Stimulated activated CD8-positive, alpha-beta memory T cell treated with anti-CD3 and anti-CD28 coated beads, Interleukin-7, amount 100 ng/mL, for 4 hours (primary cell): ENCODE measurements around the gene TDRD7.
"Not testable (repeated sequence)": the region's sequence is repeated elsewhere in the genome, so short reads cannot be mapped to it uniquely, and the experiment has no call there.

ENCODE experiments used
- DNase-seq, 2 donors: peaks; one replicate each; pipeline ENCODE4 v3.0.0-alpha.2; 2020; ENCODE audit warnings: low read depth in 2 of 2

Gene TDRD7

DNA sequence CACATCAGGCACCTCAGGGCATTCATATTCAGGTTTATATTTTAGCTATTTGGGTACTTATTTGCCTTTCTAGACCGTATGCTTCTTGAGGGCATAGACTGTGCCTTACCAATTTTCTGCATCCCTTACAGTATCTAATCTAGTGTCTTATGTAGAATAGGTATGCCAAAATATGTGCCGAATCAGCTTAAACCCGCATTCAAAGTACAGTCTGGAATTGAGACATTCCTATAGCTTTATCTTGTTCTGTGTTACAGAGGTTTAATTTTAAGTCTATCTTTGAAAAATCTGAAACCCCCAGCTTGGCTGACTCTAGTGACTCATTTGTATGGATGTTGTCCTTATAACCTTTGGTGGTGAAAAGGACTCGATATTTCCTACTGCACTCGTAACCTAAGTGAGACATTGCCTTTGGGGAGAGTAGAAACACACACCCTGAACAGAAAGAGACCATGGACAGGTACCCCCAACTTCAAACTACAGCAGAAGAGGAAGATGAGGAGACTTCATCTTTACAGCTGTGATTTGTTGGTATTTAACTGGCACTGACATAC is 62.6 kb downstream of the TDRD7 start:
- no peak for DNase-seq

- DNase-seq, result no peak
These were observed 63.2 kb downstream of the TDRD7 start for GRCh38 chr9:97475059-97475458.

- no peak for DNase-seq
These were observed 66.5 kb downstream of the TDRD7 start for GRCh38 chr9:97478301-97478981.

GRCh38 chr9:97479496-97480159 is 67.7 kb downstream of the TDRD7 start:
- DNase-seq, result no peak

GRCh38 chr9:97480174-97480573 is 68.3 kb downstream of the TDRD7 start:
- no peak for DNase-seq

DNA sequence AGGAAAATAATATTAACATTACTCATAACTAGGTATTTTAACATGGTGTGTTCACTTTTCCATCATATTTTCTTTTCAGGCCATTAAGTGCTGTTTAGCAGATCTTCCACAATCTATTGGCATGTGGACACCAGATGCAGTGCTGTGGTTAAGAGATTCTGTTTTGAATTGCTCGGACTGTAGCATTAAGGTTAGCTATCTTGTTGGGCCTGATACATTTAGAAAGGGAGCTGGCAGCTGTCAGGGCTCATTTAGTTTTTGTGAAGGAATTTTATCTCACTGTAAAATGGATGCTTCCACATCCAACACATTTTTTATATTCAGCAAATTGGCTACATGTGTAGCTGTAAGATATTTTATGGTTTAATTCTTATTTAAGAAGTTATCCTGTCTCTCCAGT is 68.9 kb downstream of the TDRD7 start:
- no peak for DNase-seq

DNA sequence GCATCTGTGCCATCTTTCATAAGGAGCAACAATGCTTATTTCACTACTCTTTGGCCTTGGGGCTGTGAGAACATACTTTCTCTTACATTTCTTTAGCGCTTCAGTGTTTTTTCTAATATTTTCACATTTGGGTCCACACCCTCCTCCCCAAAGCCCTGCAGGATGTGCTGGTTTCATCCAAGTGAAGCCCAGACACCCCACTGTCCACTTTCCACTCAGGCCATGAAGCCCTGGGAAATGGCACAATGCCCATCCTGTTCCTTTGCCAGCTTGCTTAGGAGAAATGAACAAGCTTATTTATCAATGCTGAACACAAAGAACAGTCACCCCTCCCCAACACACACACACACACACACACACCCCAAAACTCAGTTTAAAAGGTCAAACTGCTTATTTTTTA is 72.2 kb downstream of the TDRD7 start:
- DNase-seq, result no peak

GRCh38 chr9:97487107-97487506 is 75.2 kb downstream of the TDRD7 start:
- DNase-seq, result no peak

DNA sequence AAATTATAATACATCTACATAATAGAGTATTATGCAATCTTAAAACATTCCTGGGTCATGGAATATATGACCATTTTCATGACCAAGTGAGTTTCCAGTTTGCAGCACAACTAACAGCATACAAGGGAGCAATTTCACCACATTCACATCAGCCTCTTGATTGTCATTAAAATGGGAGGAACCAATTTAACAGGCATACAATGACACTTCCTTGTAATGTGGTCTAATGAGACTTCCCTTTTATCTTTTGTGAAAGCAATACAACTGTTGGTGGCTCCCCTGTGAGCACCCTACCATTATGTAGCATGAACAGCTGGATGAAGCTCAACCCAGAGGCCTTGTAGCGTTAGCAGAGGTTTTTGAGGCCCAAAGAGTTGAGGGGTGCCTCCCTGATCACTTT is 76.0 kb downstream of the TDRD7 start:
- DNase-seq, result no peak

GRCh38 chr9:97491216-97491999 is 79.5 kb downstream of the TDRD7 start:
- no peak for DNase-seq

DNA sequence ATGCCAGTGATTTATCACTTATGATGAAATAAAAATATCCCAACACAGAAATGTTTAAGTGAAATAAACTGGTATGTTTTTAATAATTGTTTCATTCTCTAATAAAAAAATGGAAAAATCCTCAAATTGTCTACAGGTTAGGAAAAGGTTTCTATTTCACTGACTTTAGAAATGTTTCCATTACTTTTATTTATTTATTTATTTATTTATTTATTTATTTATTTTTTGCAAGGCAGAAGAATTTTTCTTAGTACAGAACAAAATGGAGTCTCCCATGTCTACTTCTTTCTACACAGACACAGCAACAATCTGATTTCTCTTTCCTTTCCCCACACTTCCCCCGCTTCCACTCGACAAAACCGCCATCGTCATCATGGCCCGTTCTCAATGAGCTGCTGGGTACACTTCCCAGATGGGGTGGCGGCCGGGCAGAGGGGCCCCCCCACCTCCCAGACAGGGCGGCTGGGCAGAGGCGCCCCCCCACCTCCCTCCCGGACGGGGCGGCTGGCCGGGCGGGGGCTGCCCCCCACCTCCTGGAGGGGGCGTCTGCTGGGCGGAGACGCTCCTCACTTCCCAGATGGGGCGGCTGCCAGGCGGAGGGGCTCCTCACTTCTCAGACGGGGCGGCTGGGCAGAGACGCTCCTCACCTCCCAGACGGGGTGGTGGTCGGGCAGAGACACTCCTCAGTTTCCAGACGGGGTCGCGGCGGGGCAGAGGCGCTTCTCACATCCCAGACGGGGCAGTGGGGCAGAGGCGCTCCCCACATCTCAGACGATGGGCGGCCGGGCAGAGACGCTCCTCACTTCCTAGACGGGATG is 85.9 kb downstream of the TDRD7 start:
- not testable (repeated sequence) for DNase-seq

DNA sequence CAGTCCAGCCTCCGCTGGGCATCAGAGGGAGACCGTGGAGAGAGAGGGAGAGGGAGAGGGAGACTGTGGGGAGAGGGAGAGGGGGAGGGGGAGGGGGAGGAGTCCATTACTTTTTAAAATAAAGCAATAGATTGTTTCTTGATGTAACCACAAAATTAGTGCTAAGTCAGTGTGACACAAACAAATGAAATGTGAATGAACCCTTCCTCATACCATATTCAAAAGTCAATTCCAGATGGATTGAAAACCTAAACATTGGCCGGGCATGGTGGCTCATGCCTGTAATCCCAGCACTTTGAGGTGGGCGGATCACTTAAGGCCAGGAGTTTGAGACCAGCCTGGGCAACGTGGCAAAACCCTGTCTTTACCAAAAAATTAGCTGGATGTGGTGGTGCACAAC is 87.0 kb downstream of the TDRD7 start:
- not testable (repeated sequence) for DNase-seq

- no peak for DNase-seq
These were observed 88.4 kb downstream of the TDRD7 start for GRCh38 chr9:97500263-97500662.

DNA sequence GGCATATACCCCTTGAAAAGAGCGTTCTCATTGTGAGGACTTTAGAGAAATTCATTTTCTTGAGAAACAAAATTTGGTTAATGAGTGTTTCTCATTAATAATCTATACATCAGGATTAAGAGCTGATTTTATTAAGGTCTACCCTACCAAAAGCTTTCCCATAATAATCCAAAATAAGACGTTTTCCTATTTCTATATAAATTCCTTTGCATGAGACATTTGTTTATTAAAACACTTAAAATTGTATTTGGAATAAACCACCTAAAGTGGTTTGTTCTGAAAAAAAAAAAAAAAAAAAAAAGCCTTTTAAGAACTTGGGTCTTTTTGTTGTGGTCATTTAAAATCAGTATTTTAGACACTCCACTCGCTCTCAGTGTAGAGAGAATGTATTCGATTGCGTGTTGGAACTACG is 88.9 kb downstream of the TDRD7 start:
- DNase-seq, result no peak

GRCh38 chr9:97501177-97501971 is 89.5 kb downstream of the TDRD7 start, which contains the start of gene TMOD1:
TSS of gene TMOD1 (plus strand) at chr9:97501666. CDS start at chr9:97524189, 22,523 bp downstream.
- peak in 1 of 2 donors; percentile 30 for DNase-seq

- DNase-seq, result no peak
These were observed 90.0 kb downstream of the TDRD7 start for GRCh38 chr9:97501972-97502221.

DNA sequence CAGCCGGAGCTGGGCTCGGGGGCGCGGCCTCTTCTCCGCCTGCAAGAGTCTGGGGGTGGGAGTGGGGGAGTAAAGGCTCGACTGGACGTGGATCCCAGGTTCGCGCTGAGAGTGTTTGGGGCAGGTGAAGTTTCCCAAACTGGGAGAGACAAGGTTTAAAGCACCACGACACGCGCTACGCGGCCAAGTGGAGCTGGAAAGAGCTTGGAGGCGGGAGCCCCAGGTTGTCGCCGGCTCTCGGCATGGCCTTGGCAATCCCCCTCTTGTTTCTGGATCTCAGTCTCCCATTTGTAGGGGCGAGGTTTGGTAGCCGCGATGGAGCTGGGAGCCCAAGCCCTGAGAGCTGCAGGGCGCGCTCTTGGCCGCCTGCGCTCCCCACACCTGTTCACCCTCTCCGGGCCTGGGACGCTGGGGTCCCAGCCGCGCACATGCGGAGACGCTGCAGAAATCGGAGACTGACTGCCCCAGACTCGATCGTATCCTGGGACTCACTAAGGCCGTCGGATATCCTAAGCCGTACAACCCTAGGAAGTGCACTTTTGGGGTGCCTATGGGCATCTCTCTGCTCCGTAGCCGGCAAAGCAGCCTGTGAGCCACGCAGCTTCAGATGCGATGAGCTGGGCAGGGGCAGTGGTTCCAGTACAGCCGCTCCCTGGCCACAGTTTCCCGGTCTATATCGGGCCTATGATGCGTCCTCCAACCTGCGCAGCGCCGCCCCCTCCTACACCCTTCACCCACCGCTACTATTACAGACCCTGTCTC is 90.5 kb downstream of the TDRD7 start:
- no peak for DNase-seq

- no peak for DNase-seq
These were observed 91.3 kb downstream of the TDRD7 start for GRCh38 chr9:97502984-97503861.

GRCh38 chr9:97503862-97504210 is 91.9 kb downstream of the TDRD7 start:
- no peak for DNase-seq
